Astrocyte (in vitro differentiated cells and primary cell): ENCODE data around the gene CREB5. TPM values are rescaled to one million over a fixed set of nuclear protein-coding genes. Genes with fewer than 3 reads are reported as not detected.

Source experiments
- DNase-seq: peaks from one replicate; pipeline ENCODE4 v3.0.0-alpha.2; 2010; ENCODE audit warnings: low read depth
- FAIRE-seq: peaks from 2 replicates; lab custom pipeline; 2011; peaks lifted over from hg19 to GRCh38; lab: Jason Lieb, UNC
- H2AFZ ChIP-seq: 2 replicates; pipeline ENCODE4 v1.6.0; 2012; ENCODE audit warnings: low read depth, low read length, inconsistent platforms
- H3K27ac ChIP-seq: 2 replicates; pipeline ENCODE4 v1.5.1; 2011; ENCODE audit warnings: low read depth, low read length, inconsistent platforms
- H3K27me3 ChIP-seq: 2 replicates; pipeline ENCODE4 v1.6.0; 2011; ENCODE audit warnings: low read length, inconsistent platforms; ENCODE audit not compliant: insufficient read depth
- H3K36me3 ChIP-seq: 2 replicates; pipeline ENCODE4 v1.5.1; 2011; ENCODE audit warnings: low read length, inconsistent platforms; ENCODE audit not compliant: insufficient read depth
- H3K4me1 ChIP-seq: 2 replicates; pipeline ENCODE4 v1.5.1; 2011; ENCODE audit warnings: low read length, inconsistent platforms; ENCODE audit not compliant: insufficient read depth
- H3K4me2 ChIP-seq: 2 replicates; pipeline ENCODE4 v1.6.0; 2012; ENCODE audit warnings: low read length, inconsistent platforms
- H3K4me3 ChIP-seq: 2 replicates; pipeline ENCODE4 v1.5.1; 2011; ENCODE audit warnings: low read depth, mild to moderate bottlenecking, low read length, inconsistent platforms; ENCODE audit not compliant: insufficient read depth
- H3K79me2 ChIP-seq: 2 replicates; pipeline ENCODE4 v1.6.0; 2012; ENCODE audit warnings: mild to moderate bottlenecking, low read length, inconsistent platforms; ENCODE audit not compliant: insufficient read depth
- H3K9ac ChIP-seq: 2 replicates; pipeline ENCODE4 v1.6.0; 2012; ENCODE audit warnings: mild to moderate bottlenecking, low read length, inconsistent platforms
- H3K9me3 ChIP-seq: 2 replicates; pipeline ENCODE4 v1.5.1; 2012; ENCODE audit warnings: low read depth, mild to moderate bottlenecking, low read length, inconsistent platforms; ENCODE audit not compliant: insufficient read depth
- H4K20me1 ChIP-seq: 2 replicates; pipeline ENCODE4 v1.6.0; 2012; ENCODE audit warnings: low read length, inconsistent platforms; ENCODE audit not compliant: insufficient read depth
- H3K27ac Mint-ChIP-seq: one replicate; pipeline ENCODE4 v1.8.0; 2021; ENCODE audit warnings: mild to moderate bottlenecking, mixed read lengths; ENCODE audit not compliant: unreplicated experiment
- H3K27me3 Mint-ChIP-seq: one replicate; pipeline ENCODE4 v1.8.0; 2021; ENCODE audit warnings: low read depth, mixed read lengths; ENCODE audit not compliant: unreplicated experiment
- H3K36me3 Mint-ChIP-seq: one replicate; pipeline ENCODE4 v1.8.0; 2021; ENCODE audit warnings: low read depth, mixed read lengths; ENCODE audit not compliant: unreplicated experiment
- H3K4me1 Mint-ChIP-seq: one replicate; pipeline ENCODE4 v1.8.0; 2021; ENCODE audit warnings: low read depth, mixed read lengths; ENCODE audit not compliant: unreplicated experiment
- H3K4me3 Mint-ChIP-seq: one replicate; pipeline ENCODE4 v1.8.0; 2021; ENCODE audit warnings: mild to moderate bottlenecking, moderate library complexity, mixed read lengths; ENCODE audit not compliant: unreplicated experiment
- H3K9me3 Mint-ChIP-seq: one replicate; pipeline ENCODE4 v1.8.0; 2021; ENCODE audit warnings: mild to moderate bottlenecking, mixed read lengths; ENCODE audit not compliant: unreplicated experiment
- EZH2 ChIP-seq: IDR thresholded peaks from 2 replicates; pipeline ENCODE4 v1.6.1; 2012; ENCODE audit warnings: mild to moderate bottlenecking, low read length, inconsistent platforms; ENCODE audit not compliant: insufficient read depth
- total RNA-seq: library from RNA; stranded (reverse); gene quantifications from 2 replicates; pipeline ENCODE4 v1.2.1, GENCODE V29; 2021
- TF ChIP-seq, protein P1 (sequence below): IDR thresholded peaks from 2 replicates; pipeline ENCODE4 v1.5.1; 2011; ENCODE audit warnings: low read depth, mild to moderate bottlenecking, inconsistent platforms, low read length, moderate library complexity; ENCODE audit not compliant: insufficient read depth

Gene CREB5
- total RNA-seq, 1 donor from 2014 or later: 25.4 TPM

DNA sequence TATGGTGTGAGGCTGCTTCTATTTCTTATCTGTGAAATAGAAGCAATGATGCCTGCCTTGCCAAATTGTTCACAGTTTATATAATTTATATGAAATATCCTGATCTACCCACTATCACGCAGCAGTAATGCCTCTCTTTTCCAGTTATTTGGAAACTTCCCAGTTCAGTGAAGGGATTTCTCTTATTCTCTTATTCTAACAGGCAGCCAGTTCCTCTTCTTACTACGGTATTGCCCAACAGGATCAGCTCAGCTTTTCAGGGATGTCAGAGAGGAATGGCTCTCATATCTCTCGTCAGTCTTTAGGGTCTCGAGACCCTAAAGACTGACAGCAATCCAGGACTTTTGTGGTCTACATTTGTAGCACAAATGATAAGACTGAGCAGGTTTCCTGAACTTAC is 215.6 kb downstream of the CREB5 start:
- H3K79me2 ChIP-seq: no peaks in the 10 kb centered on the region
- Mint-ChIP-seq H3K9me3 (no peaks in the 10 kb centered on the region), H3K36me3 (no peaks in the 10 kb centered on the region), H3K4me3 (no peak overlapping the region), H3K27ac (no peak overlapping the region), H3K27me3 (peaks cover 1% of the 10 kb centered on the region), H3K4me1 (peaks cover 21% of the 10 kb centered on the region)
- TF ChIP-seq EZH2: no peak
- TF ChIP-seq, protein P1, sequence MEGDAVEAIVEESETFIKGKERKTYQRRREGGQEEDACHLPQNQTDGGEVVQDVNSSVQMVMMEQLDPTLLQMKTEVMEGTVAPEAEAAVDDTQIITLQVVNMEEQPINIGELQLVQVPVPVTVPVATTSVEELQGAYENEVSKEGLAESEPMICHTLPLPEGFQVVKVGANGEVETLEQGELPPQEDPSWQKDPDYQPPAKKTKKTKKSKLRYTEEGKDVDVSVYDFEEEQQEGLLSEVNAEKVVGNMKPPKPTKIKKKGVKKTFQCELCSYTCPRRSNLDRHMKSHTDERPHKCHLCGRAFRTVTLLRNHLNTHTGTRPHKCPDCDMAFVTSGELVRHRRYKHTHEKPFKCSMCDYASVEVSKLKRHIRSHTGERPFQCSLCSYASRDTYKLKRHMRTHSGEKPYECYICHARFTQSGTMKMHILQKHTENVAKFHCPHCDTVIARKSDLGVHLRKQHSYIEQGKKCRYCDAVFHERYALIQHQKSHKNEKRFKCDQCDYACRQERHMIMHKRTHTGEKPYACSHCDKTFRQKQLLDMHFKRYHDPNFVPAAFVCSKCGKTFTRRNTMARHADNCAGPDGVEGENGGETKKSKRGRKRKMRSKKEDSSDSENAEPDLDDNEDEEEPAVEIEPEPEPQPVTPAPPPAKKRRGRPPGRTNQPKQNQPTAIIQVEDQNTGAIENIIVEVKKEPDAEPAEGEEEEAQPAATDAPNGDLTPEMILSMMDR: no peak
- no peaks in the 10 kb centered on the region for H3K9me3 ChIP-seq
- FAIRE-seq: no peak
- H3K4me2 ChIP-seq: no peak overlapping the region
- H3K27ac ChIP-seq: no peak overlapping the region
- DNase-seq: no peak
- no peaks in the 10 kb centered on the region for H3K36me3 ChIP-seq
- H3K4me3 ChIP-seq: no peak overlapping the region
- H3K27me3 ChIP-seq: peaks cover 4% of the 10 kb centered on the region
- peaks cover 3% of the 10 kb centered on the region for H3K4me1 ChIP-seq
- H4K20me1 ChIP-seq: no peaks in the 10 kb centered on the region
- H2AFZ ChIP-seq: no peak overlapping the region
- H3K9ac ChIP-seq: no peak overlapping the region

- Histone ChIP-seq H4K20me1 (no peaks in the 10 kb centered on the region), H3K4me1 (no peaks in the 10 kb centered on the region), H3K27me3 (peaks cover 4% of the 10 kb centered on the region), H2AFZ (no peak overlapping the region), H3K9me3 (no peaks in the 10 kb centered on the region), H3K9ac (no peak overlapping the region), H3K4me2 (no peak overlapping the region), H3K36me3 (no peaks in the 10 kb centered on the region), H3K4me3 (no peak overlapping the region), H3K79me2 (no peaks in the 10 kb centered on the region), H3K27ac (no peak overlapping the region)
- no peak overlapping the region for H3K4me3 Mint-ChIP-seq
- H3K36me3 Mint-ChIP-seq: no peaks in the 10 kb centered on the region
- peaks cover 8% of the 10 kb centered on the region for H3K4me1 Mint-ChIP-seq
- H3K9me3 Mint-ChIP-seq: no peaks in the 10 kb centered on the region
- FAIRE-seq (peak; percentile 50), DNase-seq (peak; percentile 27)
- H3K27me3 Mint-ChIP-seq: peaks cover 1% of the 10 kb centered on the region
- peak overlapping the region; percentile 83 for H3K27ac Mint-ChIP-seq
- no peak for TF ChIP-seq EZH2
- TF ChIP-seq, protein P1: no peak
Observed at GRCh38 chr7:28629216-28629842, 217.0 kb downstream of the CREB5 start.

DNA sequence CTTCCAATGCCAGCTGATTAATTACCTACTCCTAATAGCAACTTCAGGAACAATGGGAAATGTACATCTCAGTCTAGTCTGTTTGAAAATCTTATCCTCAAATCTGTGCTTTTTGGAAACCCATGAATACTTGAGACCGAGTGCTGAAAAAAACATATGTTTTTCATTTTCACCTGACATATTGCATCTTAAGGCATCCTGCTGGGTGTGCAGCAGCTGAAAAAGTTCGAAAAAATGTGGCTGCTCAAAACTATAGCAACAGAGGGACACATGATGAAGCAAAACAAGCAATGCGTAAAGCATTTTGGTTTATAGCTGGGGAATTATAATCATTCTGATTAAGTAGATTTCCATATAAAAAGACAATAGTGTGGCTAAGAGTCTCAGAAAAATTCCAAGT is 218.0 kb downstream of the CREB5 start:
- no peaks in the 10 kb centered on the region for H3K9me3 Mint-ChIP-seq
- Histone ChIP-seq H3K4me2 (no peak overlapping the region), H3K4me1 (no peaks in the 10 kb centered on the region), H3K9me3 (no peaks in the 10 kb centered on the region), H3K27me3 (peaks cover 4% of the 10 kb centered on the region), H4K20me1 (no peaks in the 10 kb centered on the region), H3K9ac (no peak overlapping the region), H3K36me3 (no peaks in the 10 kb centered on the region), H3K27ac (no peak overlapping the region), H3K79me2 (no peaks in the 10 kb centered on the region), H3K4me3 (no peak overlapping the region), H2AFZ (no peak overlapping the region)
- no peak for TF ChIP-seq EZH2
- TF ChIP-seq, protein P1: no peak
- FAIRE-seq (no peak), DNase-seq (no peak)
- no peak overlapping the region for H3K27ac Mint-ChIP-seq
- H3K27me3 Mint-ChIP-seq: peaks cover 1% of the 10 kb centered on the region
- H3K4me1 Mint-ChIP-seq: peaks cover 6% of the 10 kb centered on the region
- no peak overlapping the region for H3K4me3 Mint-ChIP-seq
- no peaks in the 10 kb centered on the region for H3K36me3 Mint-ChIP-seq
